GM21515 (cell line): Measurements from ENCODE around the gene FOXN3.
"Not testable (repeated sequence)": the region's sequence is repeated elsewhere in the genome, so short reads cannot be mapped to it uniquely, and the experiment has no call there.

ENCODE experiments used
- ATAC-seq: cut with Tn5 transposase; IDR thresholded peaks from one replicate; pipeline ENCODE4 v1.9.1; 2021; ENCODE audit not compliant: unreplicated experiment

The FOXN3 gene

GRCh38 chr14:89255012-89255411 lies 162.0 kb downstream of the FOXN3 start:
- no peak for ATAC-seq

- no peak for ATAC-seq
These were observed 162.7 kb downstream of the FOXN3 start for GRCh38 chr14:89254166-89254909.

GRCh38 chr14:89252887-89253532 lies 164.0 kb downstream of the FOXN3 start:
- ATAC-seq, result no peak

- no peak for ATAC-seq
These were observed 166.0 kb downstream of the FOXN3 start for GRCh38 chr14:89251061-89251460.

- ATAC-seq, result not testable (repeated sequence)
These were observed 166.4 kb downstream of the FOXN3 start for GRCh38 chr14:89250655-89250975.

- ATAC-seq, result no peak
These were observed 166.9 kb downstream of the FOXN3 start for GRCh38 chr14:89249972-89250654.

GRCh38 chr14:89249065-89249695 lies 167.9 kb downstream of the FOXN3 start:
- no peak for ATAC-seq

- ATAC-seq, result no peak
These were observed 168.5 kb downstream of the FOXN3 start for GRCh38 chr14:89248411-89249064.

GRCh38 chr14:89247457-89248122 lies 169.4 kb downstream of the FOXN3 start:
- ATAC-seq, result no peak

GRCh38 chr14:89246290-89246689 lies 170.7 kb downstream of the FOXN3 start:
- ATAC-seq, result no peak

- ATAC-seq, result no peak
These were observed 171.2 kb downstream of the FOXN3 start for GRCh38 chr14:89245802-89246201.

GRCh38 chr14:89244720-89245119 lies 172.3 kb downstream of the FOXN3 start:
- no peak for ATAC-seq

- ATAC-seq, result no peak
These were observed 173.3 kb downstream of the FOXN3 start for GRCh38 chr14:89243741-89244140.

GRCh38 chr14:89243286-89243685 lies 173.7 kb downstream of the FOXN3 start:
- no peak for ATAC-seq

- no peak for ATAC-seq
These were observed 174.3 kb downstream of the FOXN3 start for GRCh38 chr14:89242652-89243279.

- no peak for ATAC-seq
These were observed 174.9 kb downstream of the FOXN3 start for GRCh38 chr14:89241934-89242651.

- no peak for ATAC-seq
These were observed 175.8 kb downstream of the FOXN3 start for GRCh38 chr14:89241257-89241656.

GRCh38 chr14:89240414-89240813 lies 176.6 kb downstream of the FOXN3 start:
- ATAC-seq, result no peak

- no peak for ATAC-seq
These were observed 178.0 kb downstream of the FOXN3 start for GRCh38 chr14:89239023-89239422.
